OCI-LY3 (cell line): ENCODE data around the gene ITPKA.

Experiments
- H2AFZ ChIP-seq: fragments of 200-600, 300-600 bp; shearing (Covaris generic); 2 replicates; pipeline ENCODE4 v1.6.0; 2014; ENCODE audit warnings: antibody characterized with exemption, low read depth, low read length
- H3K27ac ChIP-seq: fragments of 200-600, 300-600 bp; sonication (generic); 2 replicates; pipeline ENCODE4 v1.5.1; 2014; ENCODE audit warnings: mild to moderate bottlenecking, low read length, moderate library complexity, mixed read lengths
- H3K27me3 ChIP-seq: fragments of 200-600, 300-600 bp; sonication (generic); 2 replicates; pipeline ENCODE4 v1.6.1; 2014; ENCODE audit warnings: low read depth, low read length, mixed read lengths
- H3K36me3 ChIP-seq: fragments of 200-600, 300-600 bp; sonication (generic); replicated peaks from 2 replicates; pipeline ENCODE3; 2014; ENCODE audit warnings: low read depth, low read length, mixed read lengths
- H3K4me1 ChIP-seq: fragments of 300-600, 200-600 bp; sonication (generic); 2 replicates; pipeline ENCODE4 v1.6.1; 2014; ENCODE audit warnings: low read length, mixed read lengths
- H3K4me2 ChIP-seq: fragments of 200-600, 300-600 bp; sonication (generic); 2 replicates; pipeline ENCODE4 v1.6.1; 2014; ENCODE audit warnings: low read length, mixed read lengths
- H3K4me3 ChIP-seq: fragments of 300-600, 200-600 bp; sonication (generic); 2 replicates; pipeline ENCODE4 v1.5.1; 2014; ENCODE audit warnings: antibody characterized with exemption, mild to moderate bottlenecking, low read length, moderate library complexity
- H3K79me2 ChIP-seq: fragments of 300-600, 200-600 bp; shearing (Covaris generic); 2 replicates; pipeline ENCODE4 v1.6.1; 2014; ENCODE audit warnings: mild to moderate bottlenecking, low read length, mixed read lengths
- H3K9ac ChIP-seq: fragments of 300-600, 200-600 bp; shearing (Covaris generic); 2 replicates; pipeline ENCODE4 v1.6.0; 2014; ENCODE audit warnings: mild to moderate bottlenecking, low read length, moderate library complexity
- H3K9me3 ChIP-seq: fragments of 200-600, 300-600 bp; shearing (Covaris generic); 2 replicates; pipeline ENCODE4 v1.6.1; 2014; ENCODE audit warnings: low read length, mixed read lengths; ENCODE audit not compliant: insufficient read depth
- H4K20me1 ChIP-seq: fragments of 200-600, 300-600 bp; sonication (generic); 2 replicates; pipeline ENCODE4 v1.6.1; 2016; ENCODE audit warnings: low read length, mixed read lengths; ENCODE audit not compliant: insufficient read depth
- EZH2phosphoT487 ChIP-seq: fragments of 200-600 bp; shearing (Covaris generic); IDR thresholded peaks from 2 replicates; pipeline ENCODE4 v1.6.1; 2018; ENCODE audit warnings: antibody characterized with exemption, mixed run types, low read depth
- TF ChIP-seq, protein P1 (sequence below): fragments of 200-600, 300-600 bp; sonication (generic); IDR thresholded peaks from 2 replicates; pipeline ENCODE4 v1.5.1; 2014; ENCODE audit warnings: antibody characterized with exemption, low read length, low read depth

The ITPKA gene

DNA sequence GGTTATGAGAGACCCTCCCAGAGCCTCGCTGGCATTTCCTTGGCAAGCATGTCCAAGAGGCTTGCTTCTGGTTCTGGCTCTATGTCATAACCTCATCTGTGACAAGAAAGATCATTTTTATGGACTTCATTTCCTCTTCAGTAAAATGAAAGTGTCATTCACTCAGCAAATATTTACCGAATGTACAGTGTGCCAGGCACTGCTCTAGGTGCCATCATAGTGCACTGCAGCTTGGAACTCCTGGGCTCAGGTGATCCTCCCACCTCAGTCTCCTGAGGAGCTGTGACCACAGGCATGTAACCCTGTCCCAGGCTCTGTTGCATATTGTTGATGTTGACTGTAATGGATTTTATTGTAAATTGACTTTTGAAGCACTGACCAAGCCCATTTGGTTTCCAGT is 18.7 kb upstream of the ITPKA start:
- Histone ChIP-seq H3K9me3 (no peaks in the 10 kb centered on the region), H3K4me2 (no peak overlapping the region), H3K36me3 (peaks cover 56% of the 10 kb centered on the region), H3K9ac (no peak overlapping the region), H3K27ac (no peak overlapping the region), H3K4me1 (no peaks in the 10 kb centered on the region), H4K20me1 (no peaks in the 10 kb centered on the region), H3K4me3 (no peak overlapping the region), H3K27me3 (no peaks in the 10 kb centered on the region), H3K79me2 (no peaks in the 10 kb centered on the region), H2AFZ (no peak overlapping the region)
- TF ChIP-seq, protein P1, sequence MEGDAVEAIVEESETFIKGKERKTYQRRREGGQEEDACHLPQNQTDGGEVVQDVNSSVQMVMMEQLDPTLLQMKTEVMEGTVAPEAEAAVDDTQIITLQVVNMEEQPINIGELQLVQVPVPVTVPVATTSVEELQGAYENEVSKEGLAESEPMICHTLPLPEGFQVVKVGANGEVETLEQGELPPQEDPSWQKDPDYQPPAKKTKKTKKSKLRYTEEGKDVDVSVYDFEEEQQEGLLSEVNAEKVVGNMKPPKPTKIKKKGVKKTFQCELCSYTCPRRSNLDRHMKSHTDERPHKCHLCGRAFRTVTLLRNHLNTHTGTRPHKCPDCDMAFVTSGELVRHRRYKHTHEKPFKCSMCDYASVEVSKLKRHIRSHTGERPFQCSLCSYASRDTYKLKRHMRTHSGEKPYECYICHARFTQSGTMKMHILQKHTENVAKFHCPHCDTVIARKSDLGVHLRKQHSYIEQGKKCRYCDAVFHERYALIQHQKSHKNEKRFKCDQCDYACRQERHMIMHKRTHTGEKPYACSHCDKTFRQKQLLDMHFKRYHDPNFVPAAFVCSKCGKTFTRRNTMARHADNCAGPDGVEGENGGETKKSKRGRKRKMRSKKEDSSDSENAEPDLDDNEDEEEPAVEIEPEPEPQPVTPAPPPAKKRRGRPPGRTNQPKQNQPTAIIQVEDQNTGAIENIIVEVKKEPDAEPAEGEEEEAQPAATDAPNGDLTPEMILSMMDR = no peak
- no peak for TF ChIP-seq EZH2phosphoT487

DNA sequence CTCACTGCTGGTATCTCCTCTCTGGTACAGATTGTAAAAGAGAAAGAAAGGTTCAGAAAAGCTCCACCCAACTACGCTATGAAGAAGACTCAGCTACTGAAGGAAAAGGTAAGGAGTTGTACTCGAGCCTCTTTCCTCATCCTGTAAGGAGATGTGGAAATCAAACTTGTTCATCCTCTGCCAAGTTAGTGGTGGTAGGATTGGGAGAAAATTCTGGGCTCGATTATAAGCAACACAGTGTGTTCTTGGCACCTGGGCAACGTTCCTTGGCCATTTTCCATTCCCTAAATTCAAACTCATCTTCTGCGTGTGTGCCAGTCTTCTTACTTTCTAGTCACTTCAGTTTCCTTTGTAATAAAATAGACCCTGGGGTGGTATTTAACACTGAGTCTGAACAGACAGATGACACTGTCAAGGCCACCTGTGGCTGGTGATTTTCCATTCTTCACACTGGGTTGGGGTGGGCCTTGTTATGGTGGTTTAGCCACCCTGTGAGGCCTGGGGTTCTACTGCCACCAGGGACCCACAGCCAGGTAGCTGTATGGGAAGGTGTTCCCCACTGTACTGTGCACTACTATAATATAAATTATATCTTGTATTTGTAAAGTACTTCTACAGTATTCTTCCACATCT is 17.1 kb upstream of the ITPKA start:
- Histone ChIP-seq H3K27me3 (no peaks in the 10 kb centered on the region), H3K4me3 (no peak overlapping the region), H3K4me2 (no peak overlapping the region), H3K4me1 (peaks cover 7% of the 10 kb centered on the region), H3K9ac (no peak overlapping the region), H3K79me2 (no peaks in the 10 kb centered on the region), H3K36me3 (peaks cover 54% of the 10 kb centered on the region), H2AFZ (no peak overlapping the region), H3K27ac (no peak overlapping the region), H4K20me1 (no peaks in the 10 kb centered on the region), H3K9me3 (no peaks in the 10 kb centered on the region)
- TF ChIP-seq EZH2phosphoT487 = no peak
- TF ChIP-seq, protein P1 = no peak

DNA sequence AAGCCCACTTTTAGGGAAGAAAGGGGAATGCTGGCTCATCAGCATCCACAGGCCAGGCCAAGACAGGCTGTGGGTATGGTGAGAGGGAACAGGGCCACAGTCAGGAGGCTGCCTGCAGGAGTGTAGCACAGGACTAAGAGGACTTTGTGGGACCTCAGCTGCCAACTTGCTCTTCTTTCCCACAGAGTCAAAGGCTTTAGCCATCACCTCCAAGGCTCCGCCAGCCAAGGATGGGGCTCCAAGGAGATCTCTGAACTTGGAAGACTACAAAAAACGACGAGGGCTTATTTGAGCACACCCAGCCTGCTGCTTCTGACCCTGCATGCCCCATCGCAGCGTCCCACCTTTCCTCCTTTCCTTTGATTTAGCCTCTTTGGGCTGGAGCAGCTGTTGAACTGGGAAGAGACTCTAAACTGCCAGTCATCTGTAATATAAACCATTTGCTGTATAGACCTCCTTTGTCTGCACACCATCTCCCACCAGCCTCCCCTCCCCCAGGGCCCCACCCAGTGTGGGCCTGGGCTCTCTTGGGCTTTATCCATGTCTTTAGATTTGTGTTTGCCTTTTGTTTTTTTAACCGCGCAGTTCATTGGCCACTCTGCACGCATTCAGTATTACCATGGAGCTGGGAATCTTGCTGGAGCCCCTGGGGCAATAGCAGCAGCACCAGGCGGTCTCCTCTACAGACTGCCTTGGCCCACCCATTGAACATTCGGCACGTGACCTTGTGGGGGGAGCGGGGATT is 13.1 kb upstream of the ITPKA start:
- Histone ChIP-seq H3K27me3 (no peaks in the 10 kb centered on the region), H3K36me3 (peaks cover 49% of the 10 kb centered on the region), H4K20me1 (no peaks in the 10 kb centered on the region), H3K4me3 (no peak overlapping the region), H2AFZ (no peak overlapping the region), H3K9me3 (no peaks in the 10 kb centered on the region), H3K79me2 (no peaks in the 10 kb centered on the region), H3K4me1 (peaks cover 31% of the 10 kb centered on the region), H3K27ac (no peak overlapping the region), H3K9ac (no peak overlapping the region), H3K4me2 (no peak overlapping the region)
- TF ChIP-seq EZH2phosphoT487 = no peak
- TF ChIP-seq, protein P1 = no peak

DNA sequence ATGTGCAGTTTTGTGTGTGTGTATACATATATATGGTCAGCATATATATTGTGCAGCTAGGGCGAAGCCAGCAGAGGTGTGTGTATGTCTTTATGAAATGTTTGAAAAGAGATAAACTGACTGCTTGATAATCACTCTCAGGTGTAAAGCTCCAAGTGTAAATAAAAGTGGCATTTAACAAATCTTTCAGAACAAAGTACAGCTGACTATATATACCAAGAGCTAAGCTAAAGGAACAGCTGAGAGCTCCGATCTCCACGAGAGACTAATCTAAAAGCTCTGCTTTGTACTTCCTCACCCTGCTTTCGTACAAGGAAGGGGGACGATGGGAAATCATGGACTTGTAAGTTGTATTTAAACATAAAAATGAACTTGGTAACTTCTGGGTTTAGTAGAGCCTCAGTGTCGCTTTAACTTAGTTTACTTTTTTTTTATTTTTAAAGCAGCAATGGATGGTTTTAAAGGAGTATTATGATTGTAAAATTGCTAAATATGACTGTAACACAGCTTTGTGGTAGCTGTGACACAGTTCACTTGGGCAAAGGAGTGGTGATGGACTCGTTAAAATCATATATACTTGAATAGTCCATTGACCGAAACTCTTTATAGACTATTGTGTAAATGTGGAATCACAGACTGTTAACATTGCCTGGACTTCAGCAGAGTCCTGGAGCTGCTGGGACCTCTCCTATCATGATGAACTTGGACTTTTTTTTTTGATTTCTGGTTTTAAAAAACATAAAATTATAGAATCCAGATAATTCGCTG is 11.4 kb upstream of the ITPKA start:
- H3K27me3 ChIP-seq = no peaks in the 10 kb centered on the region
- no peak overlapping the region for H2AFZ ChIP-seq
- no peak overlapping the region for H3K9ac ChIP-seq
- no peaks in the 10 kb centered on the region for H4K20me1 ChIP-seq
- peak overlapping the region; percentile 78; the same call in 1 of the 2 replicates for H3K27ac ChIP-seq
- peak overlapping the region; percentile 58 for H3K4me3 ChIP-seq
- H3K4me1 ChIP-seq = peaks cover 31% of the 10 kb centered on the region
- H3K9me3 ChIP-seq = no peaks in the 10 kb centered on the region
- H3K4me2 ChIP-seq = peak overlapping the region; percentile 94
- H3K36me3 ChIP-seq = peaks cover 36% of the 10 kb centered on the region
- TF ChIP-seq EZH2phosphoT487 = no peak
- TF ChIP-seq, protein P1 = no peak
- H3K79me2 ChIP-seq = no peaks in the 10 kb centered on the region
